Measurements from ENCODE around the gene LRRFIP1. TPM values are rescaled to one million over a fixed set of nuclear protein-coding genes. Genes with fewer than 3 reads are reported as not detected.

LRRFIP1 gene
- total and polyA plus RNA-seq, 2 of the 13 experiments (the other 11 are each of a cell fraction or from before 2014, with no cell fraction given), result 15.9 to 40.5 TPM

- in situ Hi-C loops (cut with HindIII; ENCODE audit: extremely low pct_ligation_motif_present, low pct_unique_long_range_greater_than_20kb) (no loop called here), intact Hi-C loops (cut with micrococcal nuclease; ENCODE audit: unreplicated experiment) (loop anchor here (5.0 kb wide), 1 partner anchor 176 kb away; no protein-coding TSS in a partner anchor)
- Histone ChIP-seq H3K9me3 (ENCODE audit: low read length) (no peaks in the 10 kb centered on the region), H3K4me3 (replicated peaks in 1 of 3; ENCODE audit: insufficient read depth in 1 of 3, low read depth in 2 of 3, low read length in 3 of 3) (no peak overlapping the region), H3K4me1 (ENCODE audit: insufficient read depth, low read length) (peaks cover 67% of the 10 kb centered on the region), H4K20me1 (ENCODE audit: insufficient read depth, low read length) (no peaks in the 10 kb centered on the region), H3K36me3 (replicated peaks in 1 of 2; ENCODE audit: control insufficient read depth in 1 of 2, insufficient read depth in 2 of 2, low read length in 2 of 2) (no peaks in the 10 kb centered on the region), H2AFZ (ENCODE audit: low read length) (no peak overlapping the region), H3K27me3 (ENCODE audit: control insufficient read depth in 1 of 2, insufficient read depth in 2 of 2, low read length in 2 of 2) (no peaks in the 10 kb centered on the region; a peak in 1 of 5 replicates), H3K79me2 (ENCODE audit: insufficient read depth, low read length) (peaks cover 4% of the 10 kb centered on the region), H3K4me2 (ENCODE audit: low read depth, low read length) (peak overlapping the region; percentile 9; the same call in 1 of the 2 replicates), H3K27ac (ENCODE audit: extremely low read length, insufficient read depth, low read length) (no peak overlapping the region), H3K9ac (ENCODE audit: insufficient read depth, low read depth, low read length) (no peak overlapping the region)
- ATAC-seq (no peak), FAIRE-seq (no peak), DNase-seq (ENCODE audit: low spot score) (no peak)
- no TSS peak for BruUV-seq (replicated peaks)
- POLR2A ChIA-PET, result no interaction called here
- CTCF ChIA-PET (ENCODE audit: low intra/inter-chr PET ratio, low total read pairs), result interaction anchor here (3.8 kb wide), 1 partner anchor 56 kb away, joined by 22 read pairs; no protein-coding TSS in a partner anchor
- WGBS (ENCODE audit: low lambda C conversion rate), result 15% methylated on average over 1 of the region's 1 CpG
- no peak for TF ChIP-seq ZNF576 (CRISPR knock-in tag; IDR thresholded peaks at IDR 0.05)
- TF ChIP-seq ZNF609 (CRISPR knock-in tag; IDR thresholded peaks at IDR 0.05; ENCODE audit: borderline replicate concordance), result 0 out of 2 replicates have a peak, but pooled peaks have one; percentile 6
- TF ChIP-seq ZNF670 (CRISPR knock-in tag; IDR thresholded peaks at IDR 0.05; ENCODE audit: borderline replicate concordance), result peak; percentile 80; the same call in 1 of the 2 replicates
- no peak for TF ChIP-seq ZNF775 (CRISPR knock-in tag; IDR thresholded peaks at IDR 0.05; ENCODE audit: borderline replicate concordance)
- 0 out of 2 replicates have a peak, but pooled peaks have one; percentile 12 for TF ChIP-seq ZNF598 (CRISPR knock-in tag; IDR thresholded peaks at IDR 0.05; ENCODE audit: borderline replicate concordance)
- TF ChIP-seq ZNF574 (CRISPR knock-in tag; IDR thresholded peaks at IDR 0.05), result 0 out of 2 replicates have a peak, but pooled peaks have one; percentile 2
- 0 out of 2 replicates have a peak, but pooled peaks have one; percentile 8 for TF ChIP-seq ZNF772 (CRISPR knock-in tag; IDR thresholded peaks at IDR 0.05)
- TF ChIP-seq SMARCE1 (IDR thresholded peaks at IDR 0.05; ENCODE audit: borderline replicate concordance), result no peak
- TF ChIP-seq TCF12 (IDR thresholded peaks at IDR 0.05), result no peak
- TF ChIP-seq TCF12 (CRISPR knock-in tag; IDR thresholded peaks at IDR 0.05), result no peak
- no peak for TF ChIP-seq GZF1 (CRISPR knock-in tag; IDR thresholded peaks at IDR 0.05)
- TF ChIP-seq ZNF253 (CRISPR knock-in tag; IDR thresholded peaks at IDR 0.05; ENCODE audit: borderline replicate concordance), result no peak
- peak; percentile 8; the same call in 1 of the 2 replicates for TF ChIP-seq ZBTB34 (CRISPR knock-in tag; IDR thresholded peaks at IDR 0.05)
- TF ChIP-seq ZFP82 (CRISPR knock-in tag; IDR thresholded peaks at IDR 0.05; ENCODE audit: borderline replicate concordance), result 0 out of 2 replicates have a peak, but pooled peaks have one; percentile 34
- TF ChIP-seq ELF4 (CRISPR knock-in tag; IDR thresholded peaks at IDR 0.05; ENCODE audit: borderline replicate concordance), result no peak
Observed at GRCh38 chr2:237688081-237688480, 60.7 kb downstream of the LRRFIP1 start.

All from HepG2 (cell line).